HG03175 (cell line): ENCODE data around the gene SH3TC1.

Experiments
- ATAC-seq: cut with Tn5 transposase; IDR thresholded peaks from one replicate; pipeline ENCODE4 v1.9.1; 2021; ENCODE audit warnings: mild to moderate bottlenecking, moderate library complexity; ENCODE audit not compliant: unreplicated experiment

SH3TC1 gene

DNA sequence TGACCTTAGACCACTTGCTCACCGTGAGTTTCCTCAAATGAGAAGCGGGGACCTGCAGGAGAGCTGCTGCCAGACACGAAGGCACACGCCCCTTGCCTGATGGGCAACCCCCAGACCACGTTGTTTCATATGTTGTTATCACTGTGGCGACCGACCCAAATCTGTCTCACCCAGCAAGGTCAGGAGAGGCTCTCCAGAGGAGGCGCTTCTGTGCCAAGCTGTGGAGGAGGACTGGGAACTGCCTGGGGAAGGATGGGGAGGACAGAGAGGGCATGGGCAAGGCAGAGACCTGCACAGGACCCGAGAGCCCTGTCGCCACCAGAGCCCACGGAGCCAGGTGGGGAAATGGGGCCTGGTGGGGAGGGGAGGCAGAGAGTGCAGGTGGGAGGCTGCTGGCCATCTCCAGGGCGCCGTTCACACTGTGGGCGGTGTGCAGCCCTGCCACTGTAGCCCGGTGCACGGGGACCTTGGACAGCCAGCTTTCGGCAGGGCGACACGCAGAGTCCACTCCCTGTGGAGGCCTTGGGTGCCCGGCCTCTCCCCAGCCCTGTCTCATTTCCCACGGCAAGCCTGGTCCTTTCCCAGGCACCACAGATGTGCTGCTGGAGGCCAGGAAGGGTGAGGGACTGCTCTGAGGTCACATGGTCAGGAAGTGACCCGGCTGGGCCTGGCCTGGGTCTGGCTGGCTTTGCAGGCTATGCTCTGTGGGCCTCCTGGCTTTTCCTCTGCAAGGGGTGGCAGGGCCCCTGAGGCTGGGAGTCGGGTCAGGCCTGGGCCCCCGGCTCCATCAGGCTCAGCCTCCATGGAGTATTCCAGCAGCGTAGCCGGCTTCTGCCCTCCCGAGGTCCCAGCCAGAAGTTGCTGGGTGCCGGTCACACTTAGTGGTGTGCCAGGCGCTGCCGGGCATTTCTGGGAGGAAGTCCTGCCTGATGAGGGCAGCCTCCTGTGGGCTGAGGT, 73.7 kb downstream of the SH3TC1 start:
- no peak for ATAC-seq

GRCh38 chr4:8273450-8273849, 74.4 kb downstream of the SH3TC1 start:
- no peak for ATAC-seq

- no peak for ATAC-seq
Observed at GRCh38 chr4:8274066-8274652, 75.1 kb downstream of the SH3TC1 start.

GRCh38 chr4:8274765-8275547, 75.9 kb downstream of the SH3TC1 start:
- no peak for ATAC-seq

DNA sequence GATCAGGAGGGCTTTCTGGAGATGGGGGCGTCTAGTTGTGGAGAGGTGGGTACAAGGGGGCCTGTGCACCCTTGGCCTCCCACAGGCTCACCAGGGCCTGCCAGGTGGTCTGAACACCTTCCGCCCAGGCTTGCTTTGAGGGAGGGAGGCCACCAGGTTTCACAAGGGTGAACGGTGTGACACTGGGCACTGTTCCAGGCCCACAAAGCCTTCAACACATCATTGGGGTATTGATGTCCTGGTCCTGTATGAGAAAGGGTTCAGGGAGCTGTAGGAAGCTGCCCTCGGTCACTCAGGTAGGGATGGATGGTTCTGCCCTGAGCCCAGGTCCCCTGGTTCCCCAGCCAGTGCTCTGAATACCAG, 76.4 kb downstream of the SH3TC1 start:
- ATAC-seq = no peak

DNA sequence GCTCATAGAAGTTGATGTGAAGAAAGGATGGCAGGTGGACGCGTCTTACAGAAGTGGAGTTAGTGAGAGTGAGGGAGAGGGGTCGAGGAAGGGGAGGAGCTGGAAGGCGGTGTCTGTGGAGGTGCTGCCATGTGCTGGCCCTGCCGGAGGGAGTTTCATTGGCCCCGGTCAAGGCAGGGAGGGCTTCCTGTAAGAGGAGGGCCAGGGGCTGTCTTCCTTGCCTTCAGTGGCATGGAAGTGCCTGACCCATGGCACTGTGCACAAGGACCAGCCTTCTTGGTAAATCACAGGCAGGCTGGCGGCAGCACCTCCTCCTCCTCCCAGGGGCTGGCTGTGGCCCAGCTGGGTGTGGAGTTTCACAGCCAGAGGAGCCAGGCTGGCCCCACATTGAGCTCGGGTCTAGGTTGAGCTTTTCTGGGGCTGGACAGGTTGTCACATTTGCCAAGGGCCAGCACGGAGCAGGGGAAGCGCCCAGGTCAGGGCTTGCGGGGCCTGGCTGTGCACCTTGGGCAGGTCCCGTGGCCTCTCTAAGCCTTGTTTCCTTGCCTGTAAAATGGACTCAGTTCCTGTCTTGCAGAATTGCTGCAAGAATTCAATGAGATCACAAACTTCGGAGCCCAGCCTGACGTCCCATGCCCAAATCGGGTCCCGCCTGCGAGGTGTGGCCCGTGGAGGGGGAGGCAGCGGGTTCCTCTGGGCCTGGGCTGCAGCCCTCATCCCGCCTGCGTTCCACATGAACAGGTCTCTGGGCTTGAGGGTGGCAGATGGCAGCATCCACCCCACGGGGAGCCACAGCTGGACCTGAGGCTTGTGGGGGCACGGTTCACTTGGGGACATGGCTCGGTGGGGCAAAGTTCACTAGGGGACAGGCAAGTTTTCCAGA, 77.5 kb downstream of the SH3TC1 start:
- ATAC-seq = no peak

DNA sequence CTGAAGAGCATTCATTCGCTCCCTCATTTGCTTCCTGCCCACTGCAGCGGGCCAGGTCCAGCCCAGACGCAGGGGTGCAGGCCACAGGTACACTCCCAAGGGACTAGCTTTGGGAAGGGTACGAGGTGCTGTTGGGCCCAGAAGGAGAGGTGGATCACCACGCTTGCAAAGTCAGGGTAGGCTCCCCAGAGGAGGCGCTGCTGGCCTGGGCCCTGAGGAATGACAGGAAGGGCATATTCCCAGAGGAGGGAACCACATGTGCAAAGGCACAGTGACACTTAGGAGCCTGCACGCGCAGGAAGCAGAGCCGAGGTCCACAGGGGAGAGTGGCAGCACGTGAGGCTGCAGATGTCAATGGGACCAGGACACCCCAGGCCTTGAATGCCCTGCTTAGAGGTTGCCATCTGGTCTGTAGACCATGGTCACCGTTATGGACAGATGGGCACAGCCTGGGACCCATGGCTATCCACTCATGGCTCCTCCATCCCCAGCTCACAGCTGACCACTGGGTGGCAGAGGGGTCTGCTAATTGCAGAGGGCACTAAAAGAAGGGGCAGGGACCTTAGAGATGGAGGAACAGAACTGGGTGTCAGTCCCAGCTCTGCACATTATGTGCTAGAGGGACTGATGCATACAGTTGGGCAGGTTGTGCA, 78.4 kb downstream of the SH3TC1 start:
- no peak for ATAC-seq

GRCh38 chr4:8278009-8278395, 78.9 kb downstream of the SH3TC1 start:
- ATAC-seq = no peak

GRCh38 chr4:8278421-8279287, 79.6 kb downstream of the SH3TC1 start:
- ATAC-seq = no peak

- ATAC-seq = no peak
Observed at GRCh38 chr4:8279321-8280157, 80.4 kb downstream of the SH3TC1 start.

DNA sequence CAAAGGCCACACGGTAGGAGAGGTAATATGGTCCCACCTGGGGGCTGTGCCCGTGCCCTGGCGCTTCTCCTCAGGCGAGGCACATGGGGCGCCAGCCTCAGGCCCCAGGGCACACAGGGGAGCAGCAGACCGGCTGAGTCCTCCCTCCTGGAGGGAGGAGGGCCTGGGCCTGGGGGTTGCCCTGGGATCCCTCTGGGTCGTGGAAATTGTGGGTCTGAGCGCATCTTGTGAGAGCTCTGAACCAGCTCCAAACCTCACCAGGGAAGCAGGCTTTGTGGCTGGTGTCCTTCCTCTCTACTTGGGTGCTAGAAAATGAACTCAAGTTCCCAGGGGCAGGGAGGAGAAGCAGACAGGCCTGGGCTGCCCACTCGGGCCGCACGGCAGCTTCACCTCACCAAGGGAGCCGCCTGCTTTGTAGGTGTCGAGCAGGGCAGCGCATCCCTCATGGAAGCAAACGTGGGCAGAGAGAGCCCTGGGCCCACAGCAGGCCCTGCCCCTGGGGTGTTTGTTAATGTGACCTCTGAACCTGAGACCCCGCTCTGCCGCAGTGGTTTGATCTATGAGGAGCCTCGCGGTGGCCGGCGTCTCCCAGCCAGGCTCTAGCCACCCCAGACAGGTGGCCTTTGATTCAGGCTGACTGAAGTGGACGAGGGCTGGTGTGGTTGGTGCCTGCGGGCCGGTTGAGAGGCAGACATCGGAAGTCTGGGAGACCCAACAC, 81.2 kb downstream of the SH3TC1 start:
- ATAC-seq = no peak

GRCh38 chr4:8280876-8281440, 81.9 kb downstream of the SH3TC1 start:
- no peak for ATAC-seq

- no peak for ATAC-seq
Observed at GRCh38 chr4:8281519-8282133, 82.5 kb downstream of the SH3TC1 start.

DNA sequence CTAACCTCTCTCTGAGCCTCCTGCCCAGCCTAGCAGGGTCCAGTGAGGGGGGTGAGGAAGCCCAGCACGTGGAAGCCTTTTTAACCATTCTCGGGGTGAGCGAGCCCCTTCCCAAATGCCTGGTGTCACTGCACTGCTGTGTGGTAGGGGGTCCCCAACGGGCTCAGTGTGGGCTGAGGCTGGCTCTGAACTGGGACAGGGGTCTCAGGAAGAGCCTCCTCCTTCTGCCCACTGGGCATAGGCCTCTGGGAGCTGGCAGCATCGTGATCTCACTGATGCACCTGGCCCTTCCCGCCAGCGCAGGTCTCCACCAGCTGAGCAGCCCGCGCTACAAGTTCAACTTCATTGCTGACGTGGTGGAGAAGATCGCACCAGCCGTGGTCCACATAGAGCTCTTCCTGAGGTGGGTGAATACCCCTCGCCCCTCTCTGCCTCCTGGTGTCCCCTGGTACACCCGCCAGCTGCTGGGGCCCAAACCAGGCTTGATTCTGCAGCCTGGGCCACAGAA, 83.1 kb downstream of the SH3TC1 start:
- no peak for ATAC-seq

DNA sequence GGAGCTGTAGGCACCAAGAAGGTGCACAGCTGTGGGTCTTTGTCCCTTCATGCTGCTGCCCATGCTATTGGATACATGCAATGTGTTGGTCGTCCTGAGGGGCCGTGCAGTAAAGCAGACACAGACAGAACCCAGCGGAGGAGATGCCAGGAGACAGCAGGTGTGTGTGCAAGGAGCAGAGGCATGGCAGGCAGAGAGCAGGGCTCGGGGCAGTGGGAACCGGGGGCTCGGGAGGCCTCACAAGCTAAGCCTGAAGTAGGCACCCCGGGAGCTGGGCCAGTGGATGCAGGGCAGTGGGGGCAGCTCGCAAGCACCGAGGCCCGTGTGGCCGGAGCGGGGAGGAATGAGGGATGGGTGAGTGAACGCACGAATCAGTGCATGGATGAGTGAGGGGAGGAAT, 83.7 kb downstream of the SH3TC1 start:
- ATAC-seq = no peak

DNA sequence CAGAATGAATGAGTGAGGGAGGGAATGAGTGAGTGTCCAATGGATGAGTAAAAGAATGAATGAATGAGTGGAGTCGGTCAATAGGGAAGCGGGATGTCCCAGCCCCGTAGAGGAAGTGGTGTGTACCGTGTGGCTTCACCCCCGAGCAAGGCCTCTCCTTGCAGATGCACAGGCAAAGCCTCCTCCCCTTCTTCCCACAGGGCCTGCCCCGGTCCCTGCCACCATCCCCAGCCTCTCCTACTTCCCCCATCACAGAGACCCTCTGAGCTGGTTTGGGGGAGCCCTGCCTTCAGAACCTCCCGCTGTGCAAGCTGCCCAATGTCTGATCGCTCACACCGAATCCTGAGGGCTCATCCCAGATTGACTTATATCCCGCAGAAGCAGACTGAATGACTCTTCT, 84.1 kb downstream of the SH3TC1 start:
- no peak for ATAC-seq

DNA sequence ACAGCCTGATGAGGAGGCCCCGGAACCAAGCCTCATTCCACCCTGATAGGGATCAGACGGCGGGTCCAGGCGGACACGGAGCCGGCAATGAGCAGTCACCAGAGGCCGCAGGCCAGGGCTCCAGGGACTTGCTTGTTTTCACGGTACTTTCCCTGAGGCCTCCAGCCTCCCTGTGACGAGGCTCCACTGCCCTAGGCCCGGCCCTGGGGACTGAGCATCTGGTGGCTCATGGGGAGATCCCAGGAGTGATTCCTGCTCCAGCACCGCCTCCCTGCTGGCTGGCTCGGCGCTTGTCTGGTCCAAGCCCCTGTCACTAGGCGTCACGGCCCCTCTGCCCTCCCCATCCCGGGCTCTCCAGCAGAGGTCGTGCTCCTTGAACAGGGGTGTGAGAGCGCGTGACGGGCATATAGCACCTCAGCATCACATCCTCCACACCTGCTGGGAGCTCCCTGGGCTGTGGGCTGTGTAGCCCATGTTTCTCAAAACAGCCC, 84.6 kb downstream of the SH3TC1 start:
- no peak for ATAC-seq
